ENCODE measurements around the gene ZNF76.

Gene ZNF76

GRCh38 chr6:35237476-35237875 lies 22.1 kb upstream of the ZNF76 start:
- DNase-seq (ENCODE audit: low spot score), result no peak

- peak; percentile 72 for DNase-seq (ENCODE audit: low spot score)
Measured at GRCh38 chr6:35238843-35239289, 20.7 kb upstream of the ZNF76 start.

GRCh38 chr6:35239581-35239980 lies 20.0 kb upstream of the ZNF76 start:
- no peak for DNase-seq (ENCODE audit: low spot score)

- peak; percentile 91 for DNase-seq (ENCODE audit: low spot score)
Measured at GRCh38 chr6:35240838-35241801, 18.4 kb upstream of the ZNF76 start.

- no peak for DNase-seq (ENCODE audit: low spot score)
Measured at GRCh38 chr6:35242486-35242885, 17.0 kb upstream of the ZNF76 start.

- no peak for DNase-seq (ENCODE audit: low spot score)
Measured at GRCh38 chr6:35242906-35243305, 16.6 kb upstream of the ZNF76 start.

GRCh38 chr6:35243386-35243958 lies 16.1 kb upstream of the ZNF76 start:
- DNase-seq (ENCODE audit: low spot score), result no peak

- DNase-seq (ENCODE audit: low spot score), result no peak
Measured at GRCh38 chr6:35244551-35244950, 15.0 kb upstream of the ZNF76 start.

- no peak for DNase-seq (ENCODE audit: low spot score)
Measured at GRCh38 chr6:35247642-35248231, 11.8 kb upstream of the ZNF76 start.

GRCh38 chr6:35248300-35248699 lies 11.2 kb upstream of the ZNF76 start:
- DNase-seq (ENCODE audit: low spot score), result no peak

GRCh38 chr6:35248965-35249364 lies 10.6 kb upstream of the ZNF76 start:
- no peak for DNase-seq (ENCODE audit: low spot score)

- DNase-seq (ENCODE audit: low spot score), result no peak
Measured at GRCh38 chr6:35251949-35252348, 7.6 kb upstream of the ZNF76 start.

- DNase-seq (ENCODE audit: low spot score), result no peak
Measured at GRCh38 chr6:35253249-35253648, 6.3 kb upstream of the ZNF76 start.

- no peak for DNase-seq (ENCODE audit: low spot score)
Measured at GRCh38 chr6:35258336-35258735, 1.2 kb upstream of the ZNF76 start.

GRCh38 chr6:35258858-35259193 lies 709 bp upstream of the ZNF76 start:
- peak; percentile 62 for DNase-seq (ENCODE audit: low spot score)

GRCh38 chr6:35259948-35260590 lies 534 bp downstream of the ZNF76 start:
- DNase-seq (ENCODE audit: low spot score), result peak; percentile 89

- no peak for DNase-seq (ENCODE audit: low spot score)
Measured at GRCh38 chr6:35260591-35261570, 1.3 kb downstream of the ZNF76 start.

GRCh38 chr6:35262596-35262995 lies 3.1 kb downstream of the ZNF76 start:
- no peak for DNase-seq (ENCODE audit: low spot score)

- DNase-seq (ENCODE audit: low spot score), result no peak
Measured at GRCh38 chr6:35264550-35265274, 5.2 kb downstream of the ZNF76 start.

GRCh38 chr6:35265523-35265922 lies 6.0 kb downstream of the ZNF76 start:
- DNase-seq (ENCODE audit: low spot score), result no peak

GRCh38 chr6:35267446-35267845 lies 7.9 kb downstream of the ZNF76 start:
- DNase-seq (ENCODE audit: low spot score), result no peak

Data from iPS-NIHi11 (cell line).